ENCODE measurements around the gene CHN2. TPM values are rescaled to one million over a fixed set of nuclear protein-coding genes. Genes with fewer than 3 reads are reported as not detected.

Gene CHN2
- total RNA-seq, 1 donor from 2014 or later: 36.1 TPM

DNA sequence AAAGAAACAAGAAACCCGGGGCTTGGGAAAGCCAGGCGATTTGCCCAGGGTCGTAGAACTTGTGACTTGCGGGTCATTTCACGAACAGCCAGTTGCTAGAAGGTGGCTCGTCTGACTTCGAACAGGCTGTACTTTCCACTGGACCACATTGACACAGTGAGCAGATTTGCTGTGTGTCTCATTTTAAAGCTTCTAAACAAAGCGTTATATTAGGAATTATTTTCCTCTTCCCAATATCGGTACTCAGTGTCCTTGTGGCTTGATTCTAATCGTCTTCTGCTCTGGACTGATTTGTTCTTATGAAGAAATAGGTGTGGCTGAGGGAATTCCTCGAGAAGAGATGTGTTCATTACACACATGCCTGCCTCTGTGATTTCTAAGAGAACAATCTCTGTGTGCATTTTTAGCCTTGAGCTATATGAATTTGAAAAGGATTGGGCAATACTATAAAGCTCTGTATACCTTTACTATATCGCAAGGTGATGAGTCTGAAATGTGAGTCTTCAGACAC lies 219.1 kb downstream of the CHN2 start:
- Histone ChIP-seq H3K4me1 (no peaks in the 10 kb centered on the region), H3K36me3 (no peaks in the 10 kb centered on the region), H3K4me3 (no peak overlapping the region), H3K27ac (replicated peaks) (no peak overlapping the region), H3K9me3 (replicated peaks) (no peaks in the 10 kb centered on the region), H3K27me3 (ENCODE audit: low read depth) (no peaks in the 10 kb centered on the region)
- intact Hi-C loops (cut with micrococcal nuclease): no loop called here
- TF ChIP-seq, protein P1, sequence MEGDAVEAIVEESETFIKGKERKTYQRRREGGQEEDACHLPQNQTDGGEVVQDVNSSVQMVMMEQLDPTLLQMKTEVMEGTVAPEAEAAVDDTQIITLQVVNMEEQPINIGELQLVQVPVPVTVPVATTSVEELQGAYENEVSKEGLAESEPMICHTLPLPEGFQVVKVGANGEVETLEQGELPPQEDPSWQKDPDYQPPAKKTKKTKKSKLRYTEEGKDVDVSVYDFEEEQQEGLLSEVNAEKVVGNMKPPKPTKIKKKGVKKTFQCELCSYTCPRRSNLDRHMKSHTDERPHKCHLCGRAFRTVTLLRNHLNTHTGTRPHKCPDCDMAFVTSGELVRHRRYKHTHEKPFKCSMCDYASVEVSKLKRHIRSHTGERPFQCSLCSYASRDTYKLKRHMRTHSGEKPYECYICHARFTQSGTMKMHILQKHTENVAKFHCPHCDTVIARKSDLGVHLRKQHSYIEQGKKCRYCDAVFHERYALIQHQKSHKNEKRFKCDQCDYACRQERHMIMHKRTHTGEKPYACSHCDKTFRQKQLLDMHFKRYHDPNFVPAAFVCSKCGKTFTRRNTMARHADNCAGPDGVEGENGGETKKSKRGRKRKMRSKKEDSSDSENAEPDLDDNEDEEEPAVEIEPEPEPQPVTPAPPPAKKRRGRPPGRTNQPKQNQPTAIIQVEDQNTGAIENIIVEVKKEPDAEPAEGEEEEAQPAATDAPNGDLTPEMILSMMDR (IDR thresholded peaks at IDR 0.05; ENCODE audit: borderline replicate concordance): no peak
- DNase-seq: no peak

DNA sequence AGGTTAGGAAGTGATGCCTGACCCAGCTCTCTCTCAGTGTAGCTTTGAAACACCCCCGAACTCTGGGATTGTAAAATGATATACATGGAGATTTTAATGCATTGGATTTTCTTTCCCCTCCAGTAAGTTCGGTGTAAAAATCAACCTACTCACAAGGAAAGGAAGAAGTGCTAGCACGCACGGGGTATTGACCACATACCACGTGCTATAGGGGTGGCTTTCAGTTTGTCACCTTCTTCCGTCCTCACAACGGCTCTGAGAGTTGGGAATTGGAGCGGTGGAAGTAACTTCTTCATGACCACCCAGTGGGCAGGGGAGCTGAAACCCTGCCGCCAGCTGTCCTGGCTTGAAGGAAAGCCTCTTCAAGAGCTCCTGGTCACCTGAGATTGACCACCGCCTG lies 219.6 kb downstream of the CHN2 start:
- no peak overlapping the region for H3K4me3 ChIP-seq
- no peak overlapping the region for H3K27ac ChIP-seq (replicated peaks)
- H3K4me1 ChIP-seq: no peaks in the 10 kb centered on the region
- no peaks in the 10 kb centered on the region for H3K36me3 ChIP-seq
- DNase-seq: no peak
- no peaks in the 10 kb centered on the region for H3K9me3 ChIP-seq (replicated peaks)
- H3K27me3 ChIP-seq (ENCODE audit: low read depth): no peaks in the 10 kb centered on the region
- TF ChIP-seq, protein P1 (IDR thresholded peaks at IDR 0.05; ENCODE audit: borderline replicate concordance): no peak
- intact Hi-C loops (cut with micrococcal nuclease): no loop called here

DNA sequence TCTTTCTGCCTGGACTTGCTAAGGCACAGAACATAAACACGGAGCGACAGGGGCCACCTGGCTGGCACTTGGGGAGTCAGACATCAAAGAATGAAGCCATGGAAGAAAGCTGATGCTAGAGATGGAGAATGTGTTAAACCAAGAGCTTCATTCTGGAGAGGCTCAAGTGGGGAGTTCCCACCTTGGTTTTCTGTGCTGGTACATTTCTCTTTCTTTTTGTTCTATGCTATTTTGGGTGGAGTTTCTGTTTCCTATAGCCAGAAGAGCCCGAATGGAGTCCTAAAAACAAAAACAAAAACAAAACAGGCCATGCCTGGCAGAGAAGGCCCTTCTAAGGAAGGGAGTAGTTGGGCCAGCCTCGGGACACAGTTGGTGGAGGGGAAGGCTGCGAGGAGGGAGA lies 220.6 kb downstream of the CHN2 start:
- H3K36me3 ChIP-seq: no peaks in the 10 kb centered on the region
- TF ChIP-seq, protein P1 (IDR thresholded peaks at IDR 0.05; ENCODE audit: borderline replicate concordance): no peak
- H3K9me3 ChIP-seq (replicated peaks): no peaks in the 10 kb centered on the region
- intact Hi-C loops (cut with micrococcal nuclease): no loop called here
- no peaks in the 10 kb centered on the region for H3K4me1 ChIP-seq
- no peak for DNase-seq
- H3K27me3 ChIP-seq (ENCODE audit: low read depth): no peaks in the 10 kb centered on the region
- no peak overlapping the region for H3K27ac ChIP-seq (replicated peaks)
- H3K4me3 ChIP-seq: no peak overlapping the region

DNA sequence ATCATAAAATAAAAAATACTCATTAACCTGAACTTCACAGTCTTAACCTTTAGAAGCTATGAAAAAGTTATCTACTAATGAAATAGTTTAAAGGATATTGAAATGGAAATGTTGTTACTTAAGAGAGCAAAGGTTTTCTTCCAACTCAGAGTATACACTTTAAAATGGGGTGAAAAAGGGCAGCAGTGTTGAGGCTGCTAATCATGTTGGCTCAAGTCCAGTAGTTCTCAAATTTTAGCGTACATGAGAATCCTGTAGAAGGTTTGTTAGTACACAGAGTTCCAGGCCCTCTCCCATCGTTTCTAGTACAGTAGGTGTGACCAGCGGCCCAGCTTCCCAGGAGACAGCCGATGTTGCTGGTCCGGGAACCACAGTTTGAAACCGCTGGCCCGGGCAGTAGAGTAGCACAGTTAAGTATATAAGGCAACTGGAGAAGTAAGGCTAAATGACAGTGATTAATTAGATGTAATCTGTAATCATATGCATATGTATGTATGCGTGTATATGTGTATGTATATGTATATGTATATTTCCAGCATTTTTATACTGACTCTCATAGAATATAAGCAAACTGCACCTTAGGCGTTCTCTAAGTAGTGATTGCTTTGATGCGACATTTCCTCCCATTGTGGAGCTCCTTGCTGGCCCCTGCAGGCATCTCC lies 221.8 kb downstream of the CHN2 start:
- intact Hi-C loops (cut with micrococcal nuclease): no loop called here
- TF ChIP-seq, protein P1 (IDR thresholded peaks at IDR 0.05; ENCODE audit: borderline replicate concordance): no peak

DNA sequence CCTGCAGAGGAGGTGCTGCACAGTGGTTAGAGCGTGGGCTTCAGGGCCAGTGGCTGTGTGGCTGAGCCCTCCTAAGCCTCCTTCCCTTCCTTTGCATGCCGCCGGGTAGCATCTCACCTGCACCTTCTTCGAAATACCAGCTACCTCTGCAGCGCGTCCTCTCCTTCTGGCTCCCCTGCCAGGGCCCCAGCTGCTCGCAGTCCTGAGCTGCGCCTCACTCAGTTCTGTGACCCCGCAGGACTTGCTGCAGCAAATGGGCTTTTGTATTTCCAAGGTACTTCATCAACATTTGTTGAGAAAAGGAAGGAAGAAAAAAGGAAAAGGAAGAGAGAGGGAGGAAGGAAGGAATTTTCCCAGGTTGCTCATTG lies 222.3 kb downstream of the CHN2 start:
- no peak for DNase-seq
- H3K27me3 ChIP-seq (ENCODE audit: low read depth): no peaks in the 10 kb centered on the region
- H3K4me1 ChIP-seq: peaks cover 4% of the 10 kb centered on the region
- H3K9me3 ChIP-seq (replicated peaks): no peaks in the 10 kb centered on the region
- intact Hi-C loops (cut with micrococcal nuclease): no loop called here
- H3K4me3 ChIP-seq: no peak overlapping the region
- H3K27ac ChIP-seq (replicated peaks): no peak overlapping the region
- H3K36me3 ChIP-seq: no peaks in the 10 kb centered on the region
- TF ChIP-seq, protein P1 (IDR thresholded peaks at IDR 0.05; ENCODE audit: borderline replicate concordance): no peak

More for the DNA sequence above, 221.8 kb downstream of the CHN2 start:
- H3K4me1 ChIP-seq: peaks cover 4% of the 10 kb centered on the region
- H3K36me3 ChIP-seq: no peaks in the 10 kb centered on the region
- H3K27ac ChIP-seq (replicated peaks): no peak overlapping the region
- no peaks in the 10 kb centered on the region for H3K27me3 ChIP-seq (ENCODE audit: low read depth)
- DNase-seq: no peak
- H3K9me3 ChIP-seq (replicated peaks): no peaks in the 10 kb centered on the region
- no peak overlapping the region for H3K4me3 ChIP-seq
